BE2C (cell line): ENCODE measurements around the gene FBXL13.
"Not testable (repeated sequence)": the region's sequence is repeated elsewhere in the genome, so short reads cannot be mapped to it uniquely, and the experiment has no call there.

Experiments used
- DNase-seq: peaks from one replicate; pipeline ENCODE4 v3.0.0-alpha.2; 2020
- H3K27me3 ChIP-seq: fragments of 250-450 bp; sonication (Bioruptor Pico); 2 replicates; pipeline ENCODE4 v1.5.1; 2020; ENCODE audit warnings: mild to moderate bottlenecking
- H3K36me3 ChIP-seq: fragments of 250-450 bp; sonication (Bioruptor Pico); 2 replicates; pipeline ENCODE4 v1.5.1; 2020; ENCODE audit warnings: mild to moderate bottlenecking
- H3K4me1 ChIP-seq: fragments of 250-450 bp; sonication (Bioruptor Pico); 2 replicates; pipeline ENCODE4 v1.5.1; 2020
- H3K4me3 ChIP-seq: 2 replicates; pipeline ENCODE4 v1.5.1; 2011; ENCODE audit warnings: low read depth, low read length
- H3K9me3 ChIP-seq: fragments of 250-450 bp; sonication (Bioruptor Pico); 2 replicates; pipeline ENCODE4 v1.5.1; 2020
- CTCF ChIP-seq: IDR thresholded peaks from 2 replicates; pipeline ENCODE4 v1.5.1; 2012; ENCODE audit warnings: mild to moderate bottlenecking, low read depth, low read length

The FBXL13 gene

GRCh38 chr7:102981451-102981850, 93.1 kb downstream of the FBXL13 start:
- no peak overlapping the region for H3K4me3 ChIP-seq
- H3K9me3 ChIP-seq: no peaks in the 10 kb centered on the region
- TF ChIP-seq CTCF: no peak
- H3K36me3 ChIP-seq: no peaks in the 10 kb centered on the region
- no peak for DNase-seq
- no peaks in the 10 kb centered on the region for H3K4me1 ChIP-seq
- H3K27me3 ChIP-seq: no peaks in the 10 kb centered on the region

- no peak for TF ChIP-seq CTCF
- Histone ChIP-seq H3K27me3 (no peaks in the 10 kb centered on the region), H3K36me3 (no peaks in the 10 kb centered on the region), H3K4me3 (no peak overlapping the region), H3K9me3 (no peaks in the 10 kb centered on the region), H3K4me1 (no peaks in the 10 kb centered on the region)
- no peak for DNase-seq
Measured at GRCh38 chr7:102979670-102980069, 94.9 kb downstream of the FBXL13 start.

DNA sequence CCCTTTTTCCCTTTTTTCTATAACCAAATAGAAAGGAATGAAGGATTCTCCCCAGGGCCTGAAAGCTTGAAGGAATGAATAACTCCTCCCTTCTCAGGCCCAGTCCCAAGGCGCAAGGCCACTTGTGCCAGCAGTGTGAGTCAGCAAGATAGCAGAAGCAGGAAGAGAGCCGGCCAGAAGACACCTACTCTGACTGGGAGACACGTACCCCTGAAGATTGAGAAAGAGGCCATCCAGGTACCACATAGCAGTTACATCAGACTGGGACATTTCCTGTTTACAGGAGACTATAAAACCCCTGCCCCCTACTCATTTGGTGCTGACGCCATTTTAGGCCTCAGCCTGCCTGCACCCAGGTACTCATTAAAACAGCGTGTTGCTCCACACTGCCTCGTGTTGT, 96.3 kb downstream of the FBXL13 start:
- no peak overlapping the region for H3K4me3 ChIP-seq
- no peaks in the 10 kb centered on the region for H3K4me1 ChIP-seq
- no peaks in the 10 kb centered on the region for H3K9me3 ChIP-seq
- DNase-seq: no peak
- TF ChIP-seq CTCF: no peak
- no peaks in the 10 kb centered on the region for H3K27me3 ChIP-seq
- no peaks in the 10 kb centered on the region for H3K36me3 ChIP-seq

- not testable (repeated sequence) for H3K4me3 ChIP-seq, H3K4me1 ChIP-seq, H3K9me3 ChIP-seq, DNase-seq, H3K36me3 ChIP-seq, H3K27me3 ChIP-seq
Measured at GRCh38 chr7:102977586-102977985, 97.0 kb downstream of the FBXL13 start.

DNA sequence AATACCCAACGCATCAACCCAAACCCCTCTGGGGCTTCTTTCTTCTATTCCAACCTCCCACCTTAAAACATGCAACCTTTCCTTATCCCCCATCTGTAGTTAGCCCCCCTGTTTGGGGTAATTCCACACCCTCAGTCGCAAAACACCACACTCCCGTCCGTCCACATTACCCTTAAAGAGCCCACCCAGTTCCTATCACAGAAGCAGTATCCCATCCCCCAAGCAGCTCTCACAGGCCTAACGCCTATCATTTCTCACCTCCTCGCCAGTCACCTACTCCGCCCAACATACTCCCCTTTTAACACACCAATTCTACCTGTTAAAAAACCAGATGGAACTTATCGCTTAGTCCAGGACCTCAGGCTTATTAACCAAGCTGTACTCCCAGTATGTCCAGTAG, 98.1 kb downstream of the FBXL13 start:
- no peak for TF ChIP-seq CTCF
- no peaks in the 10 kb centered on the region for H3K4me1 ChIP-seq
- no peaks in the 10 kb centered on the region for H3K9me3 ChIP-seq
- no peak for DNase-seq
- no peak overlapping the region for H3K4me3 ChIP-seq
- H3K27me3 ChIP-seq: no peaks in the 10 kb centered on the region
- no peaks in the 10 kb centered on the region for H3K36me3 ChIP-seq

- Histone ChIP-seq H3K4me1 (no peaks in the 10 kb centered on the region), H3K9me3 (no peaks in the 10 kb centered on the region), H3K36me3 (no peaks in the 10 kb centered on the region), H3K4me3 (no peak overlapping the region), H3K27me3 (no peaks in the 10 kb centered on the region)
- no peak for DNase-seq
- TF ChIP-seq CTCF: no peak
Measured at GRCh38 chr7:102975854-102976253, 98.7 kb downstream of the FBXL13 start.
